Gastroesophageal sphincter (tissue), 3 donors: Measurements from ENCODE around the gene TCAIM.

Experiments used
- EP300 ChIP-seq: sonication (generic); formaldehyde crosslinking; IDR thresholded peaks from one replicate; pipeline ENCODE4 v1.6.1; 2017; ENCODE audit warnings: antibody characterized with exemption, mild to moderate bottlenecking
- POLR2A ChIP-seq, 2 donors: fragments of 450-650 bp; IDR thresholded peaks; one replicate each; pipeline ENCODE4 v1.6.1; 2017; ENCODE audit warnings: antibody characterized with exemption in 2 of 2, mild to moderate bottlenecking in 2 of 2, moderate library complexity in 1 of 2
- POLR2AphosphoS5 ChIP-seq: sonication (generic); formaldehyde crosslinking; IDR thresholded peaks from one replicate; pipeline ENCODE4 v1.6.1; 2017; ENCODE audit warnings: antibody characterized with exemption
- TF ChIP-seq, protein P1 (sequence below), 4 experiments: fragments of 200-600 bp in 2 of 4; fragments of 450-650 bp in 2 of 4; sonication (generic) in 1 of 4; IDR thresholded peaks; one replicate each; pipeline ENCODE4 v1.5.1; 2017 to 2019; ENCODE audit warnings: antibody characterized with exemption in 4 of 4, mild to moderate bottlenecking in 2 of 4, moderate library complexity in 2 of 4

DNA sequence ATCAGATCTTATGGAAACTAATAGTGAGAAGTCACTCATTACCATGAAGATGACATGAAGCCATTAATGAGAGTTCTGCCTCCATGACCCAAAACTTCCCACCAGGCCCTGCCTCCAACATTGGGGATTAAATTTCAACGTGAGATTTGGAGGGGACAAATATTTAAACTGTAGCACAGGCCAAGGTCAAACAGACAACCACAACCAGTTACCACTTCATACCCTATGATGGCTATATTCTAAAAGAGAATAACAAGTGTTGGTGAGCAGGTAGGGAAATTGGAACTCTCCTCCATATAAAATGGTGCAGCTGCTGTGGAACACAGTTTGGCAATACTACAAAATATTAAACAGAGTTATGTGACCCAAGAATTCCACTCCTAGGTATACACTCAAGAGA lies 36.9 kb downstream of the TCAIM start:
- TF ChIP-seq, protein P1, sequence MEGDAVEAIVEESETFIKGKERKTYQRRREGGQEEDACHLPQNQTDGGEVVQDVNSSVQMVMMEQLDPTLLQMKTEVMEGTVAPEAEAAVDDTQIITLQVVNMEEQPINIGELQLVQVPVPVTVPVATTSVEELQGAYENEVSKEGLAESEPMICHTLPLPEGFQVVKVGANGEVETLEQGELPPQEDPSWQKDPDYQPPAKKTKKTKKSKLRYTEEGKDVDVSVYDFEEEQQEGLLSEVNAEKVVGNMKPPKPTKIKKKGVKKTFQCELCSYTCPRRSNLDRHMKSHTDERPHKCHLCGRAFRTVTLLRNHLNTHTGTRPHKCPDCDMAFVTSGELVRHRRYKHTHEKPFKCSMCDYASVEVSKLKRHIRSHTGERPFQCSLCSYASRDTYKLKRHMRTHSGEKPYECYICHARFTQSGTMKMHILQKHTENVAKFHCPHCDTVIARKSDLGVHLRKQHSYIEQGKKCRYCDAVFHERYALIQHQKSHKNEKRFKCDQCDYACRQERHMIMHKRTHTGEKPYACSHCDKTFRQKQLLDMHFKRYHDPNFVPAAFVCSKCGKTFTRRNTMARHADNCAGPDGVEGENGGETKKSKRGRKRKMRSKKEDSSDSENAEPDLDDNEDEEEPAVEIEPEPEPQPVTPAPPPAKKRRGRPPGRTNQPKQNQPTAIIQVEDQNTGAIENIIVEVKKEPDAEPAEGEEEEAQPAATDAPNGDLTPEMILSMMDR (IDR thresholded peaks at IDR 0.05) = no peak
- TF ChIP-seq POLR2A (IDR thresholded peaks at IDR 0.05) = no peak
- TF ChIP-seq EP300 = no peak
- TF ChIP-seq POLR2AphosphoS5 = no peak
